Endothelial cell of umbilical vein (primary cell): ENCODE data around the gene GMPR2. TPM values are rescaled to one million over a fixed set of nuclear protein-coding genes. Genes with fewer than 3 reads are reported as not detected.
A peak's percentile ranks its signal among the peaks of the same experiment; 100 is the strongest.

Experiments
- BruUV-seq: library from RNA; stranded (reverse); fragments of 400-500 nt; replicated peaks from 2 replicates; lab custom pipeline; 2021; lab: Mats Ljungman, UMichigan
- CTCF ChIA-PET: fragments of 300-600, 350-600 bp; sonication (Branson Sonifier 250); formaldehyde crosslinking; loops from one replicate; lab custom pipeline; 2021; ENCODE audit warnings: antibody characterized with exemption, inconsistent platforms; lab: Charles Lee
- POLR2A ChIA-PET: fragments of 300-600, 350-600 bp; sonication (Branson Sonifier 250); formaldehyde crosslinking; loops from one replicate; lab custom pipeline; 2021; ENCODE audit warnings: antibody characterized with exemption, inconsistent platforms; lab: Charles Lee
- DNase-seq: peaks from one replicate; pipeline ENCODE4 v3.0.0-alpha.2; 2011; ENCODE audit warnings: low read depth, low spot score
- FAIRE-seq: peaks from 2 replicates; lab custom pipeline; 2011; peaks lifted over from hg19 to GRCh38; lab: Jason Lieb, UNC
- H2AFZ ChIP-seq: 2 replicates; pipeline ENCODE4 v1.6.0; 2012; ENCODE audit warnings: low read depth, low read length, control low read depth, inconsistent platforms
- H3K27ac ChIP-seq: 2 replicates; pipeline ENCODE4 v1.5.1; 2011; ENCODE audit warnings: low read depth, mild to moderate bottlenecking, control low read depth, low read length, moderate library complexity; ENCODE audit not compliant: insufficient read depth
- H3K27me3 ChIP-seq, 2 experiments: 2 replicates each; pipeline versions ENCODE4 v1.6.0 to v1.6.1; 2011; ENCODE audit warnings: low read length in 2 of 2, mixed read lengths in 1 of 2; ENCODE audit not compliant: control insufficient read depth in 2 of 2, insufficient read depth in 2 of 2
- H3K36me3 ChIP-seq, 2 experiments: 2 replicates in 1 of 2; 3 replicates in 1 of 2; pipeline ENCODE4 v1.5.1; 2011; ENCODE audit warnings: low read length in 2 of 2, mild to moderate bottlenecking in 1 of 2, moderate library complexity in 1 of 2; ENCODE audit not compliant: control insufficient read depth in 2 of 2, insufficient read depth in 2 of 2; ENCODE audit errors: extremely low read depth in 1 of 2
- H3K4me1 ChIP-seq: 3 replicates; pipeline ENCODE4 v1.5.1; 2011; ENCODE audit warnings: mild to moderate bottlenecking, low read length; ENCODE audit not compliant: control insufficient read depth, insufficient read depth; ENCODE audit errors: extremely low read depth
- H3K4me2 ChIP-seq: 2 replicates; pipeline ENCODE4 v1.6.1; 2011; ENCODE audit warnings: low read length, control low read depth, mixed read lengths; ENCODE audit not compliant: insufficient read depth
- H3K4me3 ChIP-seq, 3 experiments: fragments of 200-600 bp in 1 of 3; sonication (generic), shearing (Covaris generic) in 1 of 3; replicated peaks in 1 of 3; 2 replicates each; pipeline ENCODE4 v1.5.1; 2011 to 2016; ENCODE audit warnings: control low read depth in 3 of 3, low read length in 3 of 3, mild to moderate bottlenecking in 2 of 3, inconsistent platforms in 1 of 3, low read depth in 1 of 3, moderate library complexity in 1 of 3; ENCODE audit not compliant: insufficient read depth in 1 of 3
- H3K79me2 ChIP-seq: 2 replicates; pipeline ENCODE4 v1.6.0; 2012; ENCODE audit warnings: low read length, inconsistent platforms; ENCODE audit not compliant: control insufficient read depth, insufficient read depth
- H3K9ac ChIP-seq: replicated peaks from 2 replicates; pipeline ENCODE3; 2011; ENCODE audit warnings: low read length, control low read depth; ENCODE audit not compliant: insufficient read depth; ENCODE audit errors: extremely low read depth
- H3K9me1 ChIP-seq: replicated peaks from 3 replicates; pipeline ENCODE4 v1.6.0; 2011; ENCODE audit warnings: mild to moderate bottlenecking, low read length; ENCODE audit not compliant: control insufficient read depth, insufficient read depth; ENCODE audit errors: extremely low read depth
- H3K9me3 ChIP-seq: replicated peaks from 2 replicates; pipeline ENCODE4 v1.5.1; 2012; ENCODE audit warnings: low read length, inconsistent platforms; ENCODE audit not compliant: control insufficient read depth, insufficient read depth
- H4K20me1 ChIP-seq: replicated peaks from 2 replicates; pipeline ENCODE3; 2011; ENCODE audit warnings: mild to moderate bottlenecking, low read length; ENCODE audit not compliant: control insufficient read depth, insufficient read depth; ENCODE audit errors: extremely low read depth
- CTCF ChIP-seq, 2 donors: IDR thresholded peaks; 1 replicate in 1 of 2; 2 replicates in 1 of 2; pipeline ENCODE4 v1.5.1; 2011; ENCODE audit warnings: low read length in 2 of 2, mild to moderate bottlenecking in 2 of 2, moderate library complexity in 2 of 2, control low read depth in 1 of 2, inconsistent platforms in 1 of 2, low read depth in 1 of 2; ENCODE audit not compliant: insufficient read depth in 1 of 2; ENCODE audit errors: extremely low read depth in 1 of 2
- EZH2 ChIP-seq: IDR thresholded peaks from 2 replicates; pipeline ENCODE4 v1.6.1; 2012; ENCODE audit warnings: borderline replicate concordance, low read depth, mild to moderate bottlenecking, moderate library complexity, low read length, inconsistent platforms; ENCODE audit not compliant: severe bottlenecking
- FOS ChIP-seq: IDR thresholded peaks from 2 replicates; pipeline ENCODE4 v1.6.1; 2011; ENCODE audit warnings: mild to moderate bottlenecking, low read length, moderate library complexity, borderline replicate concordance; ENCODE audit not compliant: insufficient read depth
- GATA2 ChIP-seq: IDR thresholded peaks from 2 replicates; pipeline ENCODE4 v1.7.0; 2011; ENCODE audit warnings: low read depth, mild to moderate bottlenecking, moderate library complexity, mixed read lengths, low read length; ENCODE audit not compliant: insufficient read length, insufficient read depth
- JUN ChIP-seq: IDR thresholded peaks from 2 replicates; pipeline ENCODE4 v1.6.1; 2011; ENCODE audit warnings: borderline replicate concordance, low read depth; ENCODE audit not compliant: insufficient read length, insufficient read depth
- MAX ChIP-seq: IDR thresholded peaks from 2 replicates; pipeline ENCODE4 v1.6.1; 2011; ENCODE audit not compliant: insufficient read depth, insufficient read length
- MYC ChIP-seq: IDR thresholded peaks from one replicate; pipeline ENCODE4 v1.6.1; 2011; ENCODE audit warnings: mild to moderate bottlenecking, low read depth, low read length
- POLR2A ChIP-seq: IDR thresholded peaks from 2 replicates; pipeline ENCODE4 v1.6.1; 2012; ENCODE audit warnings: low read depth, mild to moderate bottlenecking, control low read depth, low read length
- POLR2AphosphoS5 ChIP-seq: IDR thresholded peaks from 2 replicates; pipeline ENCODE4 v1.6.1; 2012; ENCODE audit warnings: low read depth, mild to moderate bottlenecking, control low read depth, low read length, moderate library complexity; ENCODE audit not compliant: insufficient read depth
- dilution Hi-C: fragments of 300-500 bp; cut with MboI; formaldehyde crosslinking; loops from one replicate; pipeline ENCODE4 v1.15.0; 2019; ENCODE audit warnings: low sequenced_read_pairs; ENCODE audit not compliant: extremely low pct_ligation_motif_present
- intact Hi-C: fragments of 100-400 bp; cut with micrococcal nuclease; formaldehyde crosslinking; loops from one replicate; pipeline ENCODE4 v1.10.0; 2022
- polyA plus RNA-seq, 4 experiments: library from polyadenylated mRNA; depleted of rRNA in 3 of 4; stranded (reverse) in 3 of 4; unstranded in 1 of 4; fragments of >200 nt; gene quantifications; 2 replicates each; pipeline versions ENCODE4 v1.2.1 to v1.2.3, GENCODE V29; 2011 to 2012; ENCODE audit warnings: missing spikeins in 1 of 4
- total RNA-seq: library from RNA; stranded (reverse); gene quantifications from 2 replicates; pipeline ENCODE4 v1.2.3, GENCODE V29; 2021

GMPR2 gene
- total and polyA plus RNA-seq, 2 donors (not counting 3 experiments of a cell fraction or from before 2014, with no cell fraction given), result 58.1 to 61.8 TPM

- POLR2A ChIA-PET, result interaction anchor here (1.3 to 1.9 kb wide), 2 partner anchors 9 to 28 kb away, joined by 3 to 17 read pairs; partner anchors contain the start of gene TINF2
- no peaks in the 10 kb centered on the region for H3K9me3 ChIP-seq
- no peaks in the 10 kb centered on the region for H3K27me3 ChIP-seq
- H3K36me3 ChIP-seq, result peaks cover 2 to 21% of the 10 kb centered on the region in 2 experiments
- intact Hi-C loops (loop anchor here (1.0 kb wide), 5 partner anchors 27 to 54 kb away; partner anchors contain the start of genes DHRS1, MDP1 and NOP9), dilution Hi-C loops (no loop called here)
- H3K4me3 ChIP-seq, result peak overlapping the region; percentile 58 to 77 (median 65)
- BruUV-seq, result no TSS peak
- H3K27ac ChIP-seq, result peak overlapping the region; percentile 92
- peak overlapping the region; percentile 80 for H2AFZ ChIP-seq
- no peak for FAIRE-seq
- no peaks in the 10 kb centered on the region for H3K9me1 ChIP-seq
- peak overlapping the region; percentile 76 for H3K4me2 ChIP-seq
- CTCF ChIA-PET, result interaction anchor here (0.7 to 2.9 kb wide), 16 partner anchors 8 to 166 kb away, joined by 3 to 35 read pairs (median 5); partner anchors contain the start of genes CHMP4A, CIDEB, MDP1 and TINF2
- no peak for DNase-seq
- TF ChIP-seq EZH2 (no peak), POLR2AphosphoS5 (no peak), MYC (no peak), FOS (no peak), POLR2A (no peak), CTCF (IDR thresholded peaks at IDR 0.05; ENCODE audit: extremely low read depth in 1 of 2, insufficient read depth in 1 of 2, low read depth in 1 of 2, low read length in 2 of 2) (no peak), GATA2 (no peak), JUN (no peak), MAX (no peak)
- H4K20me1 ChIP-seq, result no peaks in the 10 kb centered on the region
- peaks cover 9% of the 10 kb centered on the region for H3K4me1 ChIP-seq
- H3K79me2 ChIP-seq, result no peaks in the 10 kb centered on the region
- peak overlapping the region; percentile 98 for H3K9ac ChIP-seq
Observed at GRCh38 chr14:24270537-24271133, 37.9 kb downstream of the GMPR2 start.
